Measurements from ENCODE around the gene RMI1. TPM values are rescaled to one million over a fixed set of nuclear protein-coding genes. Genes with fewer than 3 reads are reported as not detected.

The RMI1 gene
- total and polyA plus RNA-seq, 4 donors, result 8.2 to 17.4 (median 14.8) TPM

GRCh38 chr9:83965350-83966208 is 15.0 kb upstream of the RMI1 start:
- Histone ChIP-seq H3K27ac (ENCODE audit: low read depth, low read length) (no peak overlapping the region), H3K27me3 (ENCODE audit: control insufficient read depth, insufficient read depth, low read length) (no peaks in the 10 kb centered on the region), H3K4me3 (ENCODE audit: low read depth, low read length) (no peak overlapping the region), H3K4me1 (ENCODE audit: control insufficient read depth, insufficient read depth, low read length) (no peaks in the 10 kb centered on the region), H3K36me3 (ENCODE audit: control insufficient read depth, insufficient read depth, low read length) (peaks cover 6% of the 10 kb centered on the region), H3K9me3 (ENCODE audit: control insufficient read depth, insufficient read depth, low read length) (no peaks in the 10 kb centered on the region)
- 67% methylated on average over 9 of the region's 11 CpGs for WGBS (ENCODE audit: insufficient coverage)
- no peak for DNase-seq (ENCODE audit: low read depth in 4 of 6, low spot score in 6 of 6)

DNA sequence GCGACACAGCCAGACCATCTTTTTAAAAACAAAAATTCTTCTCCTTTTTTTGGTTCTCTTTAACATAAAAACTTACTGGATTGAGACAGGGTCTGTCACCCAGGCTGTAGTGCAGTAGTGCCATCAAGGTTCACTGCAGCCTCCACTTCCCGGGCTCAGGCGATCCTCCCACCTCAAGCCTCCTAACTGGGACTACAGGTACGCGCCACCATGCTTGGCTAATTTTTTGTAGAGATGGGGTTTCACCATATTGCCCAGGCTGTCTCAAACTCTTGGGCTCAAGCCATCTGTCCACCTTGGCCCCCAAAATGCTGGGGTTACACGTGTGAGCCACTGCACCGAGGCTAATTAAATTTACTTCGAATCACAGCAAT is 14.4 kb upstream of the RMI1 start:
- Histone ChIP-seq H3K27ac (ENCODE audit: low read depth, low read length) (no peak overlapping the region), H3K4me3 (ENCODE audit: low read depth, low read length) (no peak overlapping the region), H3K36me3 (ENCODE audit: control insufficient read depth, insufficient read depth, low read length) (peaks cover 12% of the 10 kb centered on the region), H3K4me1 (ENCODE audit: control insufficient read depth, insufficient read depth, low read length) (no peaks in the 10 kb centered on the region), H3K27me3 (ENCODE audit: control insufficient read depth, insufficient read depth, low read length) (no peaks in the 10 kb centered on the region), H3K9me3 (ENCODE audit: control insufficient read depth, insufficient read depth, low read length) (no peaks in the 10 kb centered on the region)
- no peak for DNase-seq (ENCODE audit: low read depth in 4 of 6, low spot score in 6 of 6)
- 64% methylated on average over 2 of the region's 8 CpGs for WGBS (ENCODE audit: insufficient coverage)

DNA sequence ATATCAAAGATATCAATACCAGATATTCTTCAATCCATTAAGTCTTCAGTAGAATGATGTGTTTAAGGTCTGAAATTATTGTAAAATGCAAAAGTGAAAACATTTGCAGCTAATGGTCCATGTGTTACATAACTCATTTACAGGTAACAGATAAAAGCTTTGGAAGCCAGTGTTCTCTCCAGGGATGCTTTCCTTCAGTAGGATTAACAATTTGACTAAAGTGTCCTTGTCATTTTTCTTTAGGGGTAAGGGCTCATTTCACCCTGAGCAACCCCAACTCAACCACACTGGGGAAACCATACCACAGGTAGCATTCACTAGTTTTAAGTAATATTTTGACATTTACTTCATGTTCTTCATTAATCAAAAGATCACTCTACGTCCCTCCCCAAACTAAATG is 13.5 kb upstream of the RMI1 start:
- Histone ChIP-seq H3K4me1 (ENCODE audit: control insufficient read depth, insufficient read depth, low read length) (no peaks in the 10 kb centered on the region), H3K36me3 (ENCODE audit: control insufficient read depth, insufficient read depth, low read length) (peaks cover 16% of the 10 kb centered on the region), H3K27me3 (ENCODE audit: control insufficient read depth, insufficient read depth, low read length) (no peaks in the 10 kb centered on the region), H3K9me3 (ENCODE audit: control insufficient read depth, insufficient read depth, low read length) (no peaks in the 10 kb centered on the region), H3K27ac (ENCODE audit: low read depth, low read length) (no peak overlapping the region), H3K4me3 (ENCODE audit: low read depth, low read length) (no peak overlapping the region)
- WGBS (ENCODE audit: insufficient coverage), result 83% methylated on average over 1 of the region's 1 CpG
- no peak for DNase-seq (ENCODE audit: low read depth in 4 of 6, low spot score in 6 of 6)

DNA sequence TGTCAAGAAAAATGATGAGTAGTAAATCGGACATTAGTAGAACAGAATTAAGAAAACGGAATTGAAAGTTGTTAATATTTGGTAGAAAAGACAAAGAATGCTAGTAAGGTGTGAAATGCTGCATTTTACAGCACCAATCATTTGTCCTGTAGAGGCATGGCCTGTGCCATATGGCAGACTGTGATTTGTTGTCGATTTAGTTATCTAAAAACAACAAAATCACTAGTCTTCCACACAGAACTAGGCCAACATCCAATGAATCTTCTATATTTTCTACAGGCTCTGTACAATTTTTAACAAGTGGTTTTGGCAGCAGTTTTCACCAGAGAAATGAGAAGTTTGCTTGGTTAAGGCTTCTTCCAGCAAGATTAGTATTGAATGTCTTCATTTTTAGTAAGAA is 11.0 kb upstream of the RMI1 start:
- 100% methylated on average over 1 of the region's 3 CpGs for WGBS (ENCODE audit: insufficient coverage)
- H3K4me3 ChIP-seq (ENCODE audit: low read depth, low read length), result no peak overlapping the region

DNA sequence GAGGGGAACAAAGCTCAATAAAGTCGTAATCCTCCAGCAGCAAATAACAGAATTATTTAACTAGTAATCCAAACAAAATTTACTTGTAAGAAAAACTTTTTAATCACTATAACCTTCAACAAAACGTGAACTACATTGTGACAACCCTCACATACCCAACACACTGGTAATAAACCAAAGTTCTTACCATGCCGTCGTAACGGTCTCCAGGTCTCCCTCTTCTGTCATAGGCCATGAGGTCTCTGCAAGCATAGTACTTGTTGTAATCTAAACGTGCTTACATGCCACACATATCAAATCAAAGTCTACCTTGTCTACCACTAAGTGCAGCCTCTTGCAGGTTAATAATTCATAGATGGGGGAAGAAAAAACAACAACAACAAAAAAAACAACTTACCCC is 9.1 kb upstream of the RMI1 start:
- Histone ChIP-seq H3K36me3 (ENCODE audit: control insufficient read depth, insufficient read depth, low read length) (peaks cover 33% of the 10 kb centered on the region), H3K4me3 (ENCODE audit: low read depth, low read length) (no peak overlapping the region), H3K9me3 (ENCODE audit: control insufficient read depth, insufficient read depth, low read length) (no peaks in the 10 kb centered on the region), H3K27ac (ENCODE audit: low read depth, low read length) (no peak overlapping the region), H3K4me1 (ENCODE audit: control insufficient read depth, insufficient read depth, low read length) (no peaks in the 10 kb centered on the region), H3K27me3 (ENCODE audit: control insufficient read depth, insufficient read depth, low read length) (no peaks in the 10 kb centered on the region)
- 73% methylated on average over 5 of the region's 6 CpGs for WGBS (ENCODE audit: insufficient coverage)
- no peak for DNase-seq (ENCODE audit: low read depth in 4 of 6, low spot score in 6 of 6)

More for the DNA sequence above, 11.0 kb upstream of the RMI1 start:
- no peaks in the 10 kb centered on the region for H3K4me1 ChIP-seq (ENCODE audit: control insufficient read depth, insufficient read depth, low read length)
- no peak for DNase-seq (ENCODE audit: low read depth in 4 of 6, low spot score in 6 of 6)
- H3K27ac ChIP-seq (ENCODE audit: low read depth, low read length), result no peak overlapping the region
- peaks cover 28% of the 10 kb centered on the region for H3K36me3 ChIP-seq (ENCODE audit: control insufficient read depth, insufficient read depth, low read length)
- no peaks in the 10 kb centered on the region for H3K27me3 ChIP-seq (ENCODE audit: control insufficient read depth, insufficient read depth, low read length)
- no peaks in the 10 kb centered on the region for H3K9me3 ChIP-seq (ENCODE audit: control insufficient read depth, insufficient read depth, low read length)

GRCh38 chr9:83972286-83972685 is 8.3 kb upstream of the RMI1 start:
- Histone ChIP-seq H3K9me3 (ENCODE audit: control insufficient read depth, insufficient read depth, low read length) (no peaks in the 10 kb centered on the region), H3K4me1 (ENCODE audit: control insufficient read depth, insufficient read depth, low read length) (no peaks in the 10 kb centered on the region), H3K27me3 (ENCODE audit: control insufficient read depth, insufficient read depth, low read length) (no peaks in the 10 kb centered on the region), H3K4me3 (ENCODE audit: low read depth, low read length) (no peak overlapping the region), H3K27ac (ENCODE audit: low read depth, low read length) (no peak overlapping the region), H3K36me3 (ENCODE audit: control insufficient read depth, insufficient read depth, low read length) (peaks cover 33% of the 10 kb centered on the region)
- no peak for DNase-seq (ENCODE audit: low read depth in 4 of 6, low spot score in 6 of 6)
- WGBS (ENCODE audit: insufficient coverage), result 100% methylated on average over 1 of the region's 2 CpGs

- H3K4me1 ChIP-seq (ENCODE audit: control insufficient read depth, insufficient read depth, low read length), result no peaks in the 10 kb centered on the region
- no peak overlapping the region for H3K4me3 ChIP-seq (ENCODE audit: low read depth, low read length)
- no peak overlapping the region for H3K27ac ChIP-seq (ENCODE audit: low read depth, low read length)
- no peak for DNase-seq (ENCODE audit: low read depth in 4 of 6, low spot score in 6 of 6)
- H3K27me3 ChIP-seq (ENCODE audit: control insufficient read depth, insufficient read depth, low read length), result no peaks in the 10 kb centered on the region
- H3K36me3 ChIP-seq (ENCODE audit: control insufficient read depth, insufficient read depth, low read length), result peaks cover 33% of the 10 kb centered on the region
- H3K9me3 ChIP-seq (ENCODE audit: control insufficient read depth, insufficient read depth, low read length), result no peaks in the 10 kb centered on the region
- 52% methylated on average over 6 of the region's 12 CpGs for WGBS (ENCODE audit: insufficient coverage)
Observed at GRCh38 chr9:83975300-83975699, 5.3 kb upstream of the RMI1 start.

DNA sequence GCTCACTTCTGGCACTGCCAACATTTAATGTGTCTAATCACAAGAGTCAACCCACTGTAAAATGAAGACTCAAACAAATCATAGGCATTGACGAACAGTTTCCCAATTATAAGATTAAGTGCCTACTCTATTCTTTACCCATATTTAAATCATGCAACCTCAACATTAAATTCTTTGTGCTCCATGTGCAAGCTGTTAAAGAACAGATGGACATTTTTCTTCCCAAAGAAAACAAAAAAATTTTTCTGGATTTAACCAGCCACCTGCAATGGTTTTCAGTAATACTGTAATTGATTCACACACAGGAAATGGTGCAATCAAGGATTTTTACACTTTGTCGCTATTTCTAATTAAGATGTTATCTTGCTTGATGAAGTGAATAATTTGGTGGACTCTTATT is 4.2 kb upstream of the RMI1 start:
- H3K27ac ChIP-seq (ENCODE audit: low read depth, low read length), result no peak overlapping the region
- no peaks in the 10 kb centered on the region for H3K4me1 ChIP-seq (ENCODE audit: control insufficient read depth, insufficient read depth, low read length)
- no peaks in the 10 kb centered on the region for H3K27me3 ChIP-seq (ENCODE audit: control insufficient read depth, insufficient read depth, low read length)
- no peak overlapping the region for H3K4me3 ChIP-seq (ENCODE audit: low read depth, low read length)
- DNase-seq (ENCODE audit: low read depth in 4 of 6, low spot score in 6 of 6), result peak in 1 of 6 donors; percentile 34
- H3K36me3 ChIP-seq (ENCODE audit: control insufficient read depth, insufficient read depth, low read length), result peaks cover 27% of the 10 kb centered on the region
- no CpG with 5 or more reads among the region's 2 CpGs for WGBS (ENCODE audit: insufficient coverage)
- H3K9me3 ChIP-seq (ENCODE audit: control insufficient read depth, insufficient read depth, low read length), result no peaks in the 10 kb centered on the region

GRCh38 chr9:83977196-83977595 is 3.4 kb upstream of the RMI1 start:
- Histone ChIP-seq H3K27ac (ENCODE audit: low read depth, low read length) (no peak overlapping the region), H3K36me3 (ENCODE audit: control insufficient read depth, insufficient read depth, low read length) (peaks cover 23% of the 10 kb centered on the region), H3K9me3 (ENCODE audit: control insufficient read depth, insufficient read depth, low read length) (no peaks in the 10 kb centered on the region), H3K4me1 (ENCODE audit: control insufficient read depth, insufficient read depth, low read length) (no peaks in the 10 kb centered on the region), H3K4me3 (ENCODE audit: low read depth, low read length) (peak overlapping the region; percentile 99), H3K27me3 (ENCODE audit: control insufficient read depth, insufficient read depth, low read length) (no peaks in the 10 kb centered on the region)
- WGBS (ENCODE audit: insufficient coverage), result no CpG with 5 or more reads among the region's 1 CpG
- DNase-seq (ENCODE audit: low read depth in 4 of 6, low spot score in 6 of 6), result no peak

Measured in spinal cord (tissue), 10 donors.